Small intestine (tissue), 7 donors: Measurements from ENCODE around the gene SAMD5. TPM values are rescaled to one million over a fixed set of nuclear protein-coding genes. Genes with fewer than 3 reads are reported as not detected.

Experiments
- DNase-seq, 2 donors: peaks; one replicate each; pipeline versions ENCODE4 v3.0.0 to v3.0.0-alpha.2; 2013
- FAIRE-seq: peaks from 2 replicates; lab custom pipeline; 2012; peaks lifted over from hg19 to GRCh38; lab: Jason Lieb, UNC
- H3K27ac ChIP-seq, 3 donors: one replicate each; pipeline ENCODE4 v1.5.1; 2013; ENCODE audit warnings: low read length in 2 of 3, mild to moderate bottlenecking in 2 of 3, control low read depth in 1 of 3, inconsistent platforms in 1 of 3, low read depth in 1 of 3, moderate library complexity in 1 of 3
- H3K27me3 ChIP-seq, 3 donors: one replicate each; pipeline ENCODE4 v1.6.1; 2013; ENCODE audit warnings: low read length in 3 of 3, inconsistent platforms in 1 of 3; ENCODE audit not compliant: control insufficient read depth in 3 of 3, insufficient read depth in 3 of 3
- H3K36me3 ChIP-seq, 3 donors: one replicate each; pipeline ENCODE4 v1.6.1; 2013; ENCODE audit warnings: low read length in 3 of 3, inconsistent platforms in 1 of 3, low read depth in 1 of 3, mild to moderate bottlenecking in 1 of 3, moderate library complexity in 1 of 3; ENCODE audit not compliant: control insufficient read depth in 3 of 3, insufficient read depth in 2 of 3
- H3K4me1 ChIP-seq, 3 donors: one replicate each; pipeline ENCODE4 v1.6.1; 2013; ENCODE audit warnings: low read length in 2 of 3, inconsistent platforms in 1 of 3, low read depth in 1 of 3, mild to moderate bottlenecking in 1 of 3, moderate library complexity in 1 of 3; ENCODE audit not compliant: control insufficient read depth in 3 of 3, insufficient read depth in 2 of 3
- H3K4me3 ChIP-seq, 3 donors: one replicate each; pipeline ENCODE4 v1.5.1; 2013; ENCODE audit warnings: low read length in 3 of 3, control low read depth in 1 of 3, inconsistent platforms in 1 of 3, low read depth in 1 of 3, mild to moderate bottlenecking in 1 of 3, moderate library complexity in 1 of 3
- H3K9me3 ChIP-seq, 2 donors: one replicate each; pipeline ENCODE4 v1.6.1; 2013; ENCODE audit warnings: low read depth in 1 of 2, low read length in 1 of 2; ENCODE audit not compliant: control insufficient read depth in 2 of 2, insufficient read depth in 1 of 2
- WGBS, 3 donors: extraction: QIAGEN DNeasy Blood & Tissue Kit; methylation state at CpG; one replicate each; pipeline ENCODE4 v1.1.7; 2013; 5-methylcytosine and 5-hydroxymethylcytosine counted together
- polyA plus RNA-seq, 4 donors: library from polyadenylated mRNA; stranded (reverse) in 3 of 4; unstranded in 1 of 4; fragments of 200-250 nt in 3 of 4; fragments of 120-200 nt in 1 of 4; gene quantifications; one replicate each; pipeline versions ENCODE4 v1.2.1 to v1.2.3, GENCODE V29; 2013
- donor health status: healthy with polysubstance abuse.
- donor health status: control.
- donor health status: control.
- donor health status: Bipolar disorder and iron deficiency.
- donor health status: healthy.

SAMD5 gene
- polyA plus RNA-seq, 4 donors: 0.67 to 29.7 (median 4.9) TPM

DNA sequence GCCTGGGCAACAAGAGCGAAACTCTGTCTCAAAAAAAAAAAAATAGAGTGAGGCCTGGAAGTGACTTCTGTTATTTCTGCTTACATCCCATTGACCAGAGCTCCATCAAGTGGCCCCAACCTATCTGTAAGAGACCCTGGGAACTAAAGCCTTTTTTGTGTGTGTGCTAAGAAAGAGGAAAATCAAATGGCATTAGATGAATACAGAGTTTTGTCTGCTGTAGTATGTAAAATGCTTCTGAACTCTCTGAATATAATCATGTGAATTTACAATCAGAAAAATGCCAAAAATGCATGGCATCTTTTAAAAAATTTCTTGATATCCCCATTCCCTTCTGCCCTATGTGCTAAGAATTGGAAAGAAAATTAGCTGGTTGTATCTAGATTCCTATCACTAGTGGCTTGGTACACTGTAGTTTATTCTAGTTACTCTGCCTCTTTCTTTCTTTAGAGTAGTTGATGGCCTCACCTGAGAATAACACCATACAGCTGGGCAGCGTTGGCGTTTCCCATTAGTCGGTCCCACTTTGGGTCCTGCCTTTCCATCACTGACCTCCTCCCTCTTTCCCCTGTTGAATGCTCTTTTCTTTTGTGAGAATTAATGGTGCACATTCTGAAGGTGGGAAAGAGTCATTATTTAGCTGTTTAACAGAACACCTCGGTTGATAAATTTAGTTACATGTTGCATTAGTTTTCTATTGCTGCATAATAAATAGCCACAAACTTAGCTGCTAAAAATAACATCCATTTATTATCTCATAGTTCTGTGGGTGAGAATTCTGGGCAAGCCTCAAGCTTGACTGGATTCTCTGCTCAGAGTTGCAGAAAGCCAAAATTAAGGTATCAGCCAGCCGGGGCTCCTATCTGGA, 38.2 kb downstream of the SAMD5 start:
- DNase-seq: no peak
- Histone ChIP-seq H3K9me3 (peaks cover 0 to 15% of the 10 kb centered on the region in 2 donors), H3K36me3 (peaks cover 0 to 18% (median 0%) of the 10 kb centered on the region in 3 donors), H3K4me3 (no peak overlapping the region), H3K27ac (no peak overlapping the region), H3K4me1 (no peaks in the 10 kb centered on the region), H3K27me3 (no peaks in the 10 kb centered on the region)
- WGBS, 3 donors: 87 to 98% (median 91%) methylated on average over 6 of the region's 6 CpGs
- no peak for FAIRE-seq

DNA sequence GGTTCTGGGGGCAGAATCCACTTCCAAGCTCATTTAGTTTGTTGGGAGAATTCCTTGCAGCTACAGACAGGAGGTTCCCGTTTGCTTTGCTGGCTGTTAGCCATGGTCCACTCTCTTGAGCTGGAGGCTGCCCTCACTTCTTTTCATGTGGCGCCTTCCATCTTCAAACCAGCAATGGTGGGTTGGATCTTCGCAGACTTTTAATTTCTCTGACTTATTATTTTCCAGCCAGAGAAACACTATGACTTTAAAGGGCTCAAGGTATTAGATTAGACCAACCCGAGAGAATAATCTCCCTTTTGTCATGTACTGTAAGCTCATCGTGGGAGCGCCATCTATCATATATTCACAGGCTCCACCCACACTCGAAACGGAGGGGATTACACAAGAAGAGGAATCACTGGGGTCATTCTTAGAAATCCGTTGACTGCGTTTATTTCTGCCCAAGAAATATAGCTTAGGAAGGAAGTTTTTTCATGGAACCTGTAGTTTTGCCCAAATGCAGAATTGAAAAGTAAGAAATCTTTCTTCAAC, 38.9 kb downstream of the SAMD5 start:
- Histone ChIP-seq H3K9me3 (peaks cover 0 to 8% of the 10 kb centered on the region in 2 donors), H3K27me3 (no peaks in the 10 kb centered on the region), H3K27ac (no peak overlapping the region), H3K36me3 (peaks cover 0 to 11% (median 0%) of the 10 kb centered on the region in 3 donors), H3K4me1 (no peaks in the 10 kb centered on the region), H3K4me3 (no peak overlapping the region)
- DNase-seq (no peak), FAIRE-seq (no peak)
- 76 to 81% (median 77%) methylated on average over 10 of the region's 10 CpGs for whole genome bisulfite sequencing, 3 donors

DNA sequence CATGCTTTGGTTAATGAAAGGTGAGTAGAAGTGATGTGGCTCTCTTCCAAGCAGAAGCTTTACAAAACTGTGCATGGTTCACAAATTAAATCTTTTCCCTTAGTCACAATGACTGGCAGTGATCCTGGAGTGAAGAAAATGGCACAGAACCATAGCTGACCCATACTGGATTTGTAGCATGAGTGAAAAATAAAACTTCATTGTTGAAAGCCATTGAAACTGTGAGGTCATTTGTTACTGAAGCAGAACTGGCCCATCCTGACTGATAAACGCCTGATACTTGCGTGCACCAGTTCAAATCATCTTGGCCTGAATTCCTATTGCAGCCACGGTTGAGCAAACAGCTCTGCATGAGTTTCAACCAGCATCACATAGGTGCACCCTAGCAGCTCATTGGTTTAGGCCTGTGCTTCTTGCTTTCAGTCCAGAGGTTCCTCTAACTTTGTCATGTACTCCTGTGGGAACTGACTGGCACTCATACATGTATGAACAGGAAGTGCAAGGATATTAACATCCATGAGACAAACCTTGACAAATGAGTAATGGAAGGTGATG, 40.5 kb downstream of the SAMD5 start:
- no peaks in the 10 kb centered on the region for H3K27me3 ChIP-seq
- H3K9me3 ChIP-seq: no peaks in the 10 kb centered on the region
- DNase-seq (no peak), FAIRE-seq (no peak)
- H3K4me3 ChIP-seq: no peak overlapping the region
- peaks cover 0 to 10% (median 0%) of the 10 kb centered on the region in 3 donors for H3K36me3 ChIP-seq
- 81 to 92% (median 85%) methylated on average over 3 of the region's 3 CpGs for WGBS, 3 donors
- H3K4me1 ChIP-seq: peaks cover 0 to 2% (median 0%) of the 10 kb centered on the region in 3 donors
- H3K27ac ChIP-seq: no peak overlapping the region

DNA sequence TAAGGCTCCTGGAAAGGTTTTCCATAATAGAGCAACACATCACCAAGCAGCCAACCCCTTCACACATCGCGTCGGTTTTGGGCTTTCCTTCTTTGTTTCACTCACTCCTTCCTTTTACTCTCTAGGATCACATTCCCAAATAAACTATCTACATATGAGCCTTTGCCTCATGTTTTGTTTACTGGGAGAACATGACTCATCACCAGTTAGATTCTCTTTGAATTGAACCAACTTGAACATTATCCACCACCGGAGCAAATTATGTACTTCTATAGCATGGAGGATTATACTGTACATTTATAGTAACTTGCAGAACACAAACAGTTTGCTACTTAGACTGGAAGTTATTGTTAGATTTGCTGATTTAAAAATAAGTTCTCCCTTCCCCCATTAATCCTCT, 41.0 kb downstream of the SAMD5 start:
- FAIRE-seq (no peak), DNase-seq (no peak)
- 80 to 96% (median 92%) methylated on average over 4 of the region's 4 CpGs for WGBS, 3 donors
- Histone ChIP-seq H3K36me3 (peaks cover 0 to 14% (median 0%) of the 10 kb centered on the region in 3 donors), H3K27ac (no peak overlapping the region), H3K27me3 (no peaks in the 10 kb centered on the region), H3K9me3 (no peaks in the 10 kb centered on the region), H3K4me1 (peaks cover 0 to 2% (median 0%) of the 10 kb centered on the region in 3 donors), H3K4me3 (no peak overlapping the region)

DNA sequence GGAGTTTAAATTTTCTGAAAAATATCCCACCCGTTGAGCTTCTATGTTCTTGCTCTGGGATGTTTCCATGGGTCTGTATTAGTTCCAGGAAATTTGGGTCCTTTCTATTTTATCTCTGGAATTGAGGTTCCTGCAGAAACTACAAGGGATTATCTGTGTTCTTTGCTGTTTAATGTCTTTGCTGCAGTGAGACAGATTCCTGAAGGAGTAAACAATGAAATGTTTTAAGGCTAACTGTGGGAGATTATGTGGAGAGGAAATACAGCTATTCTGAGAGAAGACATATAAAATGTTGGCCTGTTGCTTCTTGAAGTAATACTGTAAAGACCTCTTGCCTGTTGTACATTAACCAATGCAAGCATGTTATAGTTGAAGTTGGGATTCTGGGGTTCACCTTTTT, 43.5 kb downstream of the SAMD5 start:
- Histone ChIP-seq H3K9me3 (no peaks in the 10 kb centered on the region), H3K4me1 (peaks cover 0 to 2% (median 0%) of the 10 kb centered on the region in 3 donors), H3K4me3 (no peak overlapping the region), H3K27ac (no peak overlapping the region), H3K27me3 (no peaks in the 10 kb centered on the region), H3K36me3 (peaks cover 0 to 12% (median 0%) of the 10 kb centered on the region in 3 donors)
- no peak for DNase-seq
- 76 to 84% (median 78%) methylated on average over 1 of the region's 1 CpG for WGBS, 3 donors
- FAIRE-seq: no peak

DNA sequence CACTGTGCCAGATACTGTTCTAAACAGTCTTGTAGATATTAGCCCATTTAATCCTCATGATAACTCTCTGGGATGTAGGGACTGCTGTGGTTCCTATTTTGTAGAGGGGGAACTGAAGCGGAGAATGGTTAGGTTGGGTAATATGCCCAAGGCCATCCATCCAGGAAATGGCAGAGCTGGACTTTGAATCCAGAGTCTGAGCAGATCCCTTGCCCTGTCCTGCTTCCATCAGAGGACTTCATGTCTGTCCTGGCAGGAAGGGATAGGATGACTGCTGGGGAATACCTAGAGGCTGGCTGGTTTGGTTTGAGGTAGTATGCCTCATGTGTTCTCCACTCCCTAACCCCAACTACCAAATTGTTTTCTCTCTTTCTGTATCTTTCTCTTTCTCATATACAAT, 44.6 kb downstream of the SAMD5 start:
- 87 to 100% (median 100%) methylated on average over 1 of the region's 1 CpG for WGBS, 3 donors
- DNase-seq (peak in 1 of 2 donors; percentile 44), FAIRE-seq (no peak)
- peaks cover 0 to 3% of the 10 kb centered on the region in 2 donors for H3K9me3 ChIP-seq
- H3K4me3 ChIP-seq: no peak overlapping the region
- H3K27me3 ChIP-seq: no peaks in the 10 kb centered on the region
- peaks cover 0 to 12% (median 0%) of the 10 kb centered on the region in 3 donors for H3K36me3 ChIP-seq
- H3K4me1 ChIP-seq: peaks cover 0 to 2% (median 0%) of the 10 kb centered on the region in 3 donors
- no peak overlapping the region for H3K27ac ChIP-seq

DNA sequence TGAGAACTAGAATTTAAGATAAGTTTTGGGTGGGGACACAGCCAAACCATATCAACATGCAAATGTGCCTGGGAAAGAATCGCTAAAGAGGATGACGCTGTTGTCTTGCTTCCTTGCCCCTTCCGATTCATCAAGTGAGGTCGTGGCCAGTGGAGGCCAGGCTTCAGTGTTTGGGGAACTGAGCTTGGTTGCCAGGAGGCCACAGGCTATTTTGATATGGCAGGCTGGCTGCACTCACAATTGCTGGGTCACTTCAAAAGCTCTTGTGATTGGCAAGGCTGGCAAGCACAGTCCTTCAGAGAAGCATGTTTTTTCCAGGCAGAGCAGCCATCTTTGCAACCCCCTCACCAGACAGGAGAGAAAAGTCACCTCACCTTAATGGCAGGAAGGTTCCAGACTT, 45.8 kb downstream of the SAMD5 start:
- Histone ChIP-seq H3K4me3 (no peak overlapping the region), H3K27me3 (no peaks in the 10 kb centered on the region), H3K9me3 (peaks cover 0 to 3% of the 10 kb centered on the region in 2 donors), H3K27ac (no peak overlapping the region), H3K4me1 (peaks cover 0 to 13% (median 2%) of the 10 kb centered on the region in 3 donors), H3K36me3 (peaks cover 0 to 12% (median 0%) of the 10 kb centered on the region in 3 donors)
- no peak for DNase-seq
- WGBS, 3 donors: 89 to 96% (median 93%) methylated on average over 4 of the region's 4 CpGs
- no peak for FAIRE-seq

DNA sequence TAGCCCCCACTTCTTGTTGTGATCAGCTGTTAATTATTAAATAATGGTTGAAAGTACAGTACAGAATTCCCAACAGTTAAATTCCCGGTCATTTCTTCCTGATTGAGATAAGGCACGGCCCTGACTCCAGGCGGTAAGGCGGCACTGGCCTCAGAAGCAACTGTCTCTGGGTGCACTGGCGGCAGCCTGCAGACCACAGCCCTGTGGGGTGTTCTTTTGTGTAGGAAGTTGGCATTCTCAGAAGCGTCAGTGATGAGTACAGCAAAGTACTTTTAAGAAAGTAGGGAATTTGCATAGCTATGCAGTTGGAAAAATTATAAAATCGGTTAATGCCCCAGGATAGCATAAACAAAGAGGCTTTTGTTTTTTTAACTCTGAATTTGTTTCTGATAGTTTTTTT, 50.5 kb downstream of the SAMD5 start:
- H3K27ac ChIP-seq: peak overlapping the region in 2 of 3 donors; percentile 25 to 64
- 6 to 49% (median 16%) methylated on average over 7 of the region's 7 CpGs for WGBS, 3 donors
- H3K9me3 ChIP-seq: peaks cover 0 to 3% of the 10 kb centered on the region in 2 donors
- DNase-seq (peak; percentile 75 to 79), FAIRE-seq (no peak)
- peaks cover 0 to 5% (median 0%) of the 10 kb centered on the region in 3 donors for H3K36me3 ChIP-seq
- H3K4me1 ChIP-seq: peaks cover 0 to 18% (median 2%) of the 10 kb centered on the region in 3 donors
- no peaks in the 10 kb centered on the region for H3K27me3 ChIP-seq
- peak overlapping the region in 2 of 3 donors; percentile 12 to 30 for H3K4me3 ChIP-seq
